ENCODE measurements around the gene ROPN1.
"Not testable (repeated sequence)": the region's sequence is repeated elsewhere in the genome, so short reads cannot be mapped to it uniquely, and the experiment has no call there.

GRCh38 chr3:124002405-124003079 lies 10.6 kb upstream of the ROPN1 start:
- TF ChIP-seq CTCF (conservative IDR thresholded peaks at IDR 0.05; ENCODE audit: low read depth in 2 of 2); NANOG (IDR thresholded peaks at IDR 0.05; ENCODE audit: borderline replicate concordance); POLR2AphosphoS5 (IDR thresholded peaks at IDR 0.05; ENCODE audit: low read depth): not testable (repeated sequence)

Data from GM23338 (cell line).